SK-N-SH treated with all-trans-retinoic acid at 6 μM for 48 hours (cell line): ENCODE data around the gene GRIP1.

ENCODE experiments used
- ARNTL ChIP-seq: fragments of 450-650 bp; formaldehyde crosslinking; IDR thresholded peaks from 2 replicates; pipeline ENCODE4 v1.5.0; 2020; ENCODE audit warnings: low read depth, mild to moderate bottlenecking, moderate library complexity, borderline replicate concordance
- GLIS3 ChIP-seq: fragments of 250-450 bp; sonication (Bioruptor Pico); IDR thresholded peaks from 2 replicates; pipeline ENCODE4 v1.5.0; 2020; ENCODE audit warnings: mild to moderate bottlenecking, moderate library complexity
- ISL1 ChIP-seq: fragments of 250-450 bp; sonication (Bioruptor Pico); IDR thresholded peaks from 2 replicates; pipeline ENCODE4 v2.1.2; 2022; ENCODE audit warnings: mild to moderate bottlenecking, moderate library complexity
- RARB ChIP-seq: fragments of 250-450 bp; sonication (Bioruptor Pico); IDR thresholded peaks from 2 replicates; pipeline ENCODE4 v1.8.0; 2021; ENCODE audit warnings: mild to moderate bottlenecking, moderate library complexity
- TOX ChIP-seq: fragments of 250-450 bp; sonication (Bioruptor Pico); IDR thresholded peaks from 2 replicates; pipeline ENCODE4 v1.8.0; 2021; ENCODE audit warnings: mild to moderate bottlenecking, moderate library complexity, borderline replicate concordance
- ZFP30 ChIP-seq: fragments of 450-650 bp; formaldehyde crosslinking; IDR thresholded peaks from 2 replicates; pipeline ENCODE4 v1.5.0; 2022; ENCODE audit warnings: mild to moderate bottlenecking, moderate library complexity
- TF ChIP-seq, protein P1 (sequence below): fragments of 250-450 bp; sonication (Bioruptor Pico); IDR thresholded peaks from 2 replicates; pipeline ENCODE4 v1.8.0; 2020; ENCODE audit warnings: mild to moderate bottlenecking, moderate library complexity, borderline replicate concordance
- TF ChIP-seq, protein P2 (sequence below): fragments of 250-450 bp; sonication (Bioruptor Pico); IDR thresholded peaks from 2 replicates; pipeline ENCODE4 v1.5.1; 2020; ENCODE audit warnings: low read depth, mild to moderate bottlenecking, moderate library complexity

GRCh38 chr12:66438601-66439000 is 240.3 kb downstream of the GRIP1 start:
- TF ChIP-seq ISL1 (CRISPR knock-in tag) (no peak), ARNTL (CRISPR knock-in tag) (no peak), ZFP30 (CRISPR knock-in tag) (no peak), TOX (no peak), GLIS3 (CRISPR knock-in tag) (no peak), RARB (CRISPR knock-in tag) (no peak)
- TF ChIP-seq, protein P1, sequence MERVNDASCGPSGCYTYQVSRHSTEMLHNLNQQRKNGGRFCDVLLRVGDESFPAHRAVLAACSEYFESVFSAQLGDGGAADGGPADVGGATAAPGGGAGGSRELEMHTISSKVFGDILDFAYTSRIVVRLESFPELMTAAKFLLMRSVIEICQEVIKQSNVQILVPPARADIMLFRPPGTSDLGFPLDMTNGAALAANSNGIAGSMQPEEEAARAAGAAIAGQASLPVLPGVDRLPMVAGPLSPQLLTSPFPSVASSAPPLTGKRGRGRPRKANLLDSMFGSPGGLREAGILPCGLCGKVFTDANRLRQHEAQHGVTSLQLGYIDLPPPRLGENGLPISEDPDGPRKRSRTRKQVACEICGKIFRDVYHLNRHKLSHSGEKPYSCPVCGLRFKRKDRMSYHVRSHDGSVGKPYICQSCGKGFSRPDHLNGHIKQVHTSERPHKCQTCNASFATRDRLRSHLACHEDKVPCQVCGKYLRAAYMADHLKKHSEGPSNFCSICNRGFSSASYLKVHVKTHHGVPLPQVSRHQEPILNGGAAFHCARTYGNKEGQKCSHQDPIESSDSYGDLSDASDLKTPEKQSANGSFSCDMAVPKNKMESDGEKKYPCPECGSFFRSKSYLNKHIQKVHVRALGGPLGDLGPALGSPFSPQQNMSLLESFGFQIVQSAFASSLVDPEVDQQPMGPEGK (CRISPR knock-in tag), result no peak
- TF ChIP-seq, protein P2, sequence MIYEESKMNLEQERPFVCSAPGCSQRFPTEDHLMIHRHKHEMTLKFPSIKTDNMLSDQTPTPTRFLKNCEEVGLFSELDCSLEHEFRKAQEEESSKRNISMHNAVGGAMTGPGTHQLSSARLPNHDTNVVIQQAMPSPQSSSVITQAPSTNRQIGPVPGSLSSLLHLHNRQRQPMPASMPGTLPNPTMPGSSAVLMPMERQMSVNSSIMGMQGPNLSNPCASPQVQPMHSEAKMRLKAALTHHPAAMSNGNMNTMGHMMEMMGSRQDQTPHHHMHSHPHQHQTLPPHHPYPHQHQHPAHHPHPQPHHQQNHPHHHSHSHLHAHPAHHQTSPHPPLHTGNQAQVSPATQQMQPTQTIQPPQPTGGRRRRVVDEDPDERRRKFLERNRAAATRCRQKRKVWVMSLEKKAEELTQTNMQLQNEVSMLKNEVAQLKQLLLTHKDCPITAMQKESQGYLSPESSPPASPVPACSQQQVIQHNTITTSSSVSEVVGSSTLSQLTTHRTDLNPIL (CRISPR knock-in tag), result no peak
